Skeletal muscle satellite cell (primary cell): ENCODE measurements around the gene SSBP2.
"Not testable (repeated sequence)": the region's sequence is repeated elsewhere in the genome, so short reads cannot be mapped to it uniquely, and the experiment has no call there.

Experiments
- H3K27me3 ChIP-seq: 2 replicates; pipeline ENCODE4 v1.7.0; 2013; ENCODE audit warnings: low read length; ENCODE audit not compliant: control insufficient read depth, insufficient read depth
- H3K36me3 ChIP-seq: 2 replicates; pipeline ENCODE4 v1.7.0; 2013; ENCODE audit warnings: mild to moderate bottlenecking, control low read depth, low read length; ENCODE audit not compliant: insufficient read depth
- H3K4me1 ChIP-seq: 2 replicates; pipeline ENCODE4 v1.7.0; 2013; ENCODE audit warnings: low read length; ENCODE audit not compliant: control insufficient read depth, insufficient read depth
- H3K4me2 ChIP-seq: 2 replicates; pipeline ENCODE4 v1.7.0; 2013; ENCODE audit warnings: mild to moderate bottlenecking, low read length
- H3K4me3 ChIP-seq: 2 replicates; pipeline ENCODE4 v1.7.0; 2013; ENCODE audit warnings: low read length
- H3K9ac ChIP-seq: 2 replicates; pipeline ENCODE4 v1.7.0; 2013; ENCODE audit warnings: mild to moderate bottlenecking, low read depth, low read length, moderate library complexity
- H3K9me3 ChIP-seq: replicated peaks from 2 replicates; pipeline ENCODE4 v1.7.0; 2013; ENCODE audit warnings: mild to moderate bottlenecking, control low read depth, low read length

SSBP2 gene

GRCh38 chr5:81520769-81521168 is 230.1 kb downstream of the SSBP2 start:
- Histone ChIP-seq H3K9ac (no peak overlapping the region), H3K4me3 (no peak overlapping the region), H3K36me3 (no peaks in the 10 kb centered on the region), H3K4me2 (no peak overlapping the region), H3K9me3 (no peaks in the 10 kb centered on the region), H3K27me3 (no peaks in the 10 kb centered on the region), H3K4me1 (peaks cover 16% of the 10 kb centered on the region)

GRCh38 chr5:81519217-81519905 is 231.5 kb downstream of the SSBP2 start:
- Histone ChIP-seq H3K9ac (no peak overlapping the region), H3K36me3 (no peaks in the 10 kb centered on the region), H3K4me3 (no peak overlapping the region), H3K9me3 (no peaks in the 10 kb centered on the region), H3K4me1 (peaks cover 11% of the 10 kb centered on the region), H3K4me2 (no peak overlapping the region), H3K27me3 (no peaks in the 10 kb centered on the region)

GRCh38 chr5:81517462-81517861 is 233.4 kb downstream of the SSBP2 start:
- Histone ChIP-seq H3K27me3 (no peaks in the 10 kb centered on the region), H3K4me2 (no peak overlapping the region), H3K4me3 (no peak overlapping the region), H3K36me3 (no peaks in the 10 kb centered on the region), H3K9me3 (no peaks in the 10 kb centered on the region), H3K4me1 (peaks cover 11% of the 10 kb centered on the region), H3K9ac (no peak overlapping the region)

GRCh38 chr5:81516091-81516490 is 234.8 kb downstream of the SSBP2 start:
- Histone ChIP-seq H3K4me3 (no peak overlapping the region), H3K9me3 (no peaks in the 10 kb centered on the region), H3K27me3 (no peaks in the 10 kb centered on the region), H3K36me3 (no peaks in the 10 kb centered on the region), H3K9ac (no peak overlapping the region), H3K4me2 (no peak overlapping the region), H3K4me1 (peaks cover 11% of the 10 kb centered on the region)

GRCh38 chr5:81513982-81514381 is 236.9 kb downstream of the SSBP2 start:
- H3K9ac ChIP-seq: no peak overlapping the region
- no peak overlapping the region for H3K4me3 ChIP-seq
- H3K4me2 ChIP-seq: no peak overlapping the region
- peaks cover 11% of the 10 kb centered on the region for H3K4me1 ChIP-seq
- H3K27me3 ChIP-seq: no peaks in the 10 kb centered on the region
- no peaks in the 10 kb centered on the region for H3K9me3 ChIP-seq
- H3K36me3 ChIP-seq: no peaks in the 10 kb centered on the region

- H3K27me3 ChIP-seq: no peaks in the 10 kb centered on the region
- H3K36me3 ChIP-seq: no peaks in the 10 kb centered on the region
- no peak overlapping the region for H3K9ac ChIP-seq
- H3K4me3 ChIP-seq: no peak overlapping the region
- no peaks in the 10 kb centered on the region for H3K9me3 ChIP-seq
- no peak overlapping the region for H3K4me2 ChIP-seq
- peaks cover 11% of the 10 kb centered on the region for H3K4me1 ChIP-seq
Measured at GRCh38 chr5:81513473-81513872, 237.4 kb downstream of the SSBP2 start.

DNA sequence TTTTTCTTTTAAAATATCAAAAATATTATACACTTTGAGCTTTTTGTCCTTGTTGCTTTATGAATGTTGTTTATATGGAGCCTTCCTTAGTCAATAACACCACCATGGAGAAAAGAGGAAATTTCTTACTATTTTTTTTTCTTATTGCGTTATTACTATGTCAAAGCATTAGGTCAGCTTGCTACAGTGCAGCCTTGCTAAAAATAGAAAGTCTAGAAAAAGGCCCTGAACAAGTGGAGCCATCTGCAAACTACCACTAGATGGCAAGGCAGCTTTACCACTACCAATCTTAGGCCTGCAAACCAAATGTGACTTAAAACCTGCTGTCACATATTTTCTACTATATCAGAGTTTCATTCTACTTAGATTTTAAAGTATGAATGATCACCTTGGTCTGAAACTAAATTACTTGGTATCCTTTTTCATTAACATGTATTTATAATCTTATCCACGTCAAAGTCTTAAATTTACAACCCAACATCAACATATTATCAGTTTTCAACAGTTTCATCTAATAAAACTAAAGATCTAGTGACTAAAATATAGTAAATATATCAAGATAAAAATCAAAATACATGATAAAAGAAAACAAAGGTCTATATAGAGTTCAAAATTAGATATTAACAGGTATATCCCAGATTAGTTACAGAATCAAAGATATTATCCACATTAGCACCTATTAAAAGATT is 243.9 kb downstream of the SSBP2 start:
- no peaks in the 10 kb centered on the region for H3K36me3 ChIP-seq
- no peak overlapping the region for H3K9ac ChIP-seq
- no peak overlapping the region for H3K4me2 ChIP-seq
- H3K9me3 ChIP-seq: no peaks in the 10 kb centered on the region
- H3K4me1 ChIP-seq: no peaks in the 10 kb centered on the region
- H3K4me3 ChIP-seq: no peak overlapping the region
- H3K27me3 ChIP-seq: no peaks in the 10 kb centered on the region

- no peaks in the 10 kb centered on the region for H3K9me3 ChIP-seq
- H3K4me3 ChIP-seq: no peak overlapping the region
- no peak overlapping the region for H3K4me2 ChIP-seq
- no peaks in the 10 kb centered on the region for H3K27me3 ChIP-seq
- H3K4me1 ChIP-seq: no peaks in the 10 kb centered on the region
- H3K36me3 ChIP-seq: no peaks in the 10 kb centered on the region
- no peak overlapping the region for H3K9ac ChIP-seq
Measured at GRCh38 chr5:81506378-81506777, 244.5 kb downstream of the SSBP2 start.

GRCh38 chr5:81505672-81506071 is 245.2 kb downstream of the SSBP2 start:
- H3K4me3 ChIP-seq: no peak overlapping the region
- no peaks in the 10 kb centered on the region for H3K9me3 ChIP-seq
- H3K27me3 ChIP-seq: no peaks in the 10 kb centered on the region
- no peaks in the 10 kb centered on the region for H3K4me1 ChIP-seq
- H3K9ac ChIP-seq: no peak overlapping the region
- no peaks in the 10 kb centered on the region for H3K36me3 ChIP-seq
- no peak overlapping the region for H3K4me2 ChIP-seq

DNA sequence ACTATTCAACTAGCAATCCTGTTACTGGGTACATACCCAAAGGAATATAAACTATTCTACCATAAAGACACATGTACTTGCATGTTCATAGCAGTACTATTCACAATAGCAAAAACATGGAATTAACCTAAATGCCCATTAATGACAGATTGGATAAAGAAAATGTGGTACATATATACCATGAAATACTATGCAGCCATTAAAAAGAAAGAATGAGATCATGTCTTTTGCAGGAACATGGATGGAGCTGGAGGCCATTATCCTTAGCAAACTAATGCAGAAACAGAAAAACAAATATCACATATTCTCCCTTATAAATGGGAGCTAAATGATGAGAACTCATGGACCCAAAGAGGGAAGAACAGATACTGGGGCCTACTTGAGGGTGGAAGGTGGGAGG is 247.3 kb downstream of the SSBP2 start:
- not testable (repeated sequence) for H3K4me3 ChIP-seq, H3K9ac ChIP-seq

DNA sequence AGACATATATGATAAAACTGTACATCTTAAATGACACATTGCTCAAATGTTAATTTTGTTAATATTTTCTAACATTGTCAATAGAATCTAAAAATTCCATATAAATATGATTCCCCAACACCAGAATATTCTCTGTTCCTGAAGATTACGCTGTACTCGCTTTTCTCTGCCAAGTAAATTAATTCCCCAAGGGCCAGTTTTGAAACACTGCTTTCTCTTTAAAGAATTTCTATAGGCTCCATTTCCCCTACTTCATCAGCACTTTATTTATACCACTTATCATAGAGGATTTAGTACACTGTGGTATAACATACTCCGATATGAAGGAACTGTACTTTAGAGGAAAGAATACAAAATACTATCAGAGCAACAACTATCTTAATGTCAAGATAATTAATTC is 255.6 kb downstream of the SSBP2 start:
- Histone ChIP-seq H3K4me2 (no peak overlapping the region), H3K9ac (no peak overlapping the region), H3K4me1 (no peaks in the 10 kb centered on the region), H3K36me3 (no peaks in the 10 kb centered on the region), H3K4me3 (no peak overlapping the region), H3K9me3 (no peaks in the 10 kb centered on the region), H3K27me3 (no peaks in the 10 kb centered on the region)

More for the DNA sequence above, 247.3 kb downstream of the SSBP2 start:
- not testable (repeated sequence) for H3K4me2 ChIP-seq, H3K27me3 ChIP-seq, H3K4me1 ChIP-seq, H3K9me3 ChIP-seq, H3K36me3 ChIP-seq

- Histone ChIP-seq H3K9ac (no peak overlapping the region), H3K4me2 (no peak overlapping the region), H3K4me3 (no peak overlapping the region), H3K9me3 (no peaks in the 10 kb centered on the region), H3K36me3 (no peaks in the 10 kb centered on the region), H3K4me1 (no peaks in the 10 kb centered on the region), H3K27me3 (no peaks in the 10 kb centered on the region)
Measured at GRCh38 chr5:81488862-81489261, 262.0 kb downstream of the SSBP2 start.
